Brain microvascular endothelial cell (primary cell): ENCODE measurements around the gene CNOT6.

Experiments
- DNase-seq: peaks from one replicate; pipeline ENCODE4 v3.0.0-alpha.2; 2020
- H3K27ac ChIP-seq: fragments of 250-450 bp; sonication (Bioruptor Pico); 2 replicates; pipeline ENCODE4 v1.5.1; 2020; ENCODE audit warnings: mild to moderate bottlenecking, moderate library complexity
- H3K27me3 ChIP-seq: fragments of 250-450 bp; sonication (Bioruptor Pico); replicated peaks from 2 replicates; pipeline ENCODE4 v1.5.1; 2020; ENCODE audit warnings: mild to moderate bottlenecking
- H3K36me3 ChIP-seq: fragments of 250-450 bp; sonication (Bioruptor Pico); replicated peaks from 2 replicates; pipeline ENCODE4 v1.5.1; 2020; ENCODE audit warnings: mild to moderate bottlenecking
- H3K4me3 ChIP-seq: 2 replicates; pipeline ENCODE4 v1.5.1; 2011; ENCODE audit warnings: low read depth, mild to moderate bottlenecking, control low read depth, low read length, moderate library complexity
- CTCF ChIP-seq: IDR thresholded peaks from 2 replicates; pipeline ENCODE4 v1.5.1; 2011; ENCODE audit warnings: low read depth, mild to moderate bottlenecking, moderate library complexity, low read length, control low read depth, inconsistent platforms; ENCODE audit errors: missing control alignments
- in situ Hi-C: cut with HindIII; loops from 2 replicates; pipeline ENCODE4 v1.10.0; 2017; ENCODE audit warnings: low sequenced_read_pairs, low pct_ligation_motif_present

The CNOT6 gene

DNA sequence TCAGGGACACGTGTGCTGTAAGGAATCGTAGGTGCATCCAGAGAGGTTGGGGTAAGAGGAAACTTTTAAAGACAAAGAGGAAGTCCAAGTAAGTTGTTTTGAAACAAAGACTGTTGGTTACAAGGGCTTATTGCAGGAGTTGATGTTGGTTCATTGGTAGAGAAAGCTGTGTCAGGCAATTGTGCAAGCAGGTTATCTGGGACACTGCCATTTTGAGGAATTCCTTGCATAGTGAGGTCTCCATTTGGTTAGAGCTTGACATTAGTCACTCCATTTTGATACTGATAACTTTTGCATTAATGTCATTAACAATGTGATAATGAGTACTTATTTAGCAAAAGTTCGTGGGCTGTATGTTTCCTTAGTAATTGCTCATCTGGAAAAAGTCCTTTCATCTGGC is 24.9 kb downstream of the CNOT6 start:
- Histone ChIP-seq H3K27ac (no peak overlapping the region), H3K27me3 (no peaks in the 10 kb centered on the region), H3K36me3 (no peaks in the 10 kb centered on the region), H3K4me3 (no peak overlapping the region)
- no peak for DNase-seq
- in situ Hi-C loops: no loop called here
- TF ChIP-seq CTCF: no peak

DNA sequence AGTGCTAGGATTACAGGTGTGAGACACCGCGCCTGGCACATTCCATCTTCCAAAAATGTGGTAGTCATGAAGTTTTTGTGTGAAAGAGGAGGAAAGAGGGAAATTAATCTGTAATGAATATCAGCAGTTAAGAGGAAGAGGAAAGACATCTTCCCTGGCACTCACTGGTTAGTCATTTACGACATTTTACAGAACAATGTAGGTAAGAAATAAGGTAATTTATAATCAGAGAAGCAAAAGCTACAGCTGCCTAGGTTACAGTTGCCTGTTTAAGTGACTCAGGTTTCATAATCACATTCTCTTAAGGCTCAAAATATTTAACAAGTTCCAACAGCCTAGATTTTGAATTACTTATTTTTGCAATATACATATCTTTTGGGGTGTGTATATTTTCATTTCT is 26.9 kb downstream of the CNOT6 start:
- no peaks in the 10 kb centered on the region for H3K36me3 ChIP-seq
- no peaks in the 10 kb centered on the region for H3K27me3 ChIP-seq
- no peak for DNase-seq
- in situ Hi-C loops: no loop called here
- H3K27ac ChIP-seq: no peak overlapping the region
- no peak overlapping the region for H3K4me3 ChIP-seq
- no peak for TF ChIP-seq CTCF

DNA sequence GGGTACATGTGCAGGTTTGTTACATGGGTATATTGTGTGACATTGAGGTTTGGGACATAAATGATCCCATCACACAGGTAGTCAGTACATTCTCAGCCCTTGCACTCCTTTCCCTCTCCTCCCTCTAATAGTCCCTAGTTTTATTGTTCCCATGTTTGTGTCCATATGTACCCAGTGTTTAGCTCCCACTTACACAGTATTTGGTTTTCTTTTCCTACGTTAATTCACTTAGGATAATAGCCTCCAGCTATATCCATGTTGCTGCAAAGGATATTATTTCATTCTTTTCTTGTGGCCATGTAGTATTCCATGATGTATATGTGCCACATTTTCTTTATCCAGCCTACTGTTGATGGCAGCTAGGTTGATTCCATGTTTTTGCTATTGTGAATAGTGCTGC is 27.4 kb downstream of the CNOT6 start:
- Histone ChIP-seq H3K36me3 (no peaks in the 10 kb centered on the region), H3K4me3 (no peak overlapping the region), H3K27ac (no peak overlapping the region), H3K27me3 (no peaks in the 10 kb centered on the region)
- TF ChIP-seq CTCF: no peak
- DNase-seq: no peak
- in situ Hi-C loops: no loop called here

DNA sequence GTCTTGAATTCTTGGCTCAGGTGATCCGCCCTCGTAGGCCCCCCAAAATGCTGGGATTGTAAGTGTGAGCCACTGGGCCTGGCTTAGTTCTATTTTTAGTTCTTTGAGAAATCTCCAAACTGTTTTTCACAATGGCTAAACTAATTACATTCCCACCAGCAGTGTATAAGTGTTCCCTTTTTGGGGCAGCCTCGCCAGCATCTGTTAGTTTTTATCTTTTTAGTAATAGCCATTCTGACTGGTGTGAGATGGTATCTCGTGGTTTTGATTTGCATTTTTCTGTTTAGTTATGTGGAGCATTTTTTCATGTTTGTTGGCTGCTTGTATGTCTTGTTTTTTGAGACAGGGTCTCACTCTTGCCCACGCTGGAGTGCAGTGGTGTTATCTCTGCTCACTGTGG is 28.2 kb downstream of the CNOT6 start:
- TF ChIP-seq CTCF: no peak
- in situ Hi-C loops: no loop called here
- Histone ChIP-seq H3K27me3 (no peaks in the 10 kb centered on the region), H3K4me3 (no peak overlapping the region), H3K27ac (no peak overlapping the region), H3K36me3 (no peaks in the 10 kb centered on the region)
- no peak for DNase-seq

DNA sequence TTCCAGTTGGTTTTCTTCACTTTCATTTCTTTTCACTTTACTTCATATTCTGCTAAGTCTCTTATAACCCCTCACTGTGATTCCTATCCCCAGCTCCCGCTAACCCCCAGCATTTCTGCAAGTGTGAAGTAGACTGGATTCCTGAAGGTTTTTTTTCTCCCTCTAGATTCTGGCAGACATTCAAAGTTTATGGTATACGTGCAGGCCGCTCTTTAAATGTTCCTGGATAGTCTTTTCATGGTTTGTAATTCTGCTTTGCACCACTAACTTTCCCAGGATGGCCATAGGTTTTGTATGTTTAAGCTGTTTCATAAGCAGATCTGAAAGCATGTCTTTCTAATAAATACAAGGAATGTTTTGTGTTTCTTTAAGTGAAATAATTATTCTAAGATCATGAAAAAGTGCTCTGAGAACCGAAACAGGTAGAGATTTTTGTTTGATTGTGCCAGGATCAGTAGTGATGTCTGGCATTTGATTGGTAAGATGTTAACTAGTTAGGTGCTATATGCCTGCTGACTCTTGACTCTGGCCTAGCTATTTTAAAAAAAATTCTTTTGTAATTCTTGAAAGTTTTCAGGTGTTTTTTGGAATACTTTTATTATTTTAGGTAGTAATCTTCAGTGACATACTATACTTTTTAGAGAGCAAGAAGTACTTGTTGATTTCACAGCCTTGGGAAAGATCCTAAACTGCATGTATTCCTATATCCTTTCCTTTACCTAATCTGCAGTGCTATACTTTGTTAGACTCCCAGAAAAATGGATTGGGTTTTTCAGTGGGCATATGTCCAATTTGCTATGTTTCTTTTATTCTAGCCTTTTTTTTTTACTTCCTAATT is 29.7 kb downstream of the CNOT6 start:
- no peak overlapping the region for H3K27ac ChIP-seq
- no peaks in the 10 kb centered on the region for H3K36me3 ChIP-seq
- in situ Hi-C loops: no loop called here
- no peak for DNase-seq
- no peaks in the 10 kb centered on the region for H3K27me3 ChIP-seq
- no peak for TF ChIP-seq CTCF
- no peak overlapping the region for H3K4me3 ChIP-seq

DNA sequence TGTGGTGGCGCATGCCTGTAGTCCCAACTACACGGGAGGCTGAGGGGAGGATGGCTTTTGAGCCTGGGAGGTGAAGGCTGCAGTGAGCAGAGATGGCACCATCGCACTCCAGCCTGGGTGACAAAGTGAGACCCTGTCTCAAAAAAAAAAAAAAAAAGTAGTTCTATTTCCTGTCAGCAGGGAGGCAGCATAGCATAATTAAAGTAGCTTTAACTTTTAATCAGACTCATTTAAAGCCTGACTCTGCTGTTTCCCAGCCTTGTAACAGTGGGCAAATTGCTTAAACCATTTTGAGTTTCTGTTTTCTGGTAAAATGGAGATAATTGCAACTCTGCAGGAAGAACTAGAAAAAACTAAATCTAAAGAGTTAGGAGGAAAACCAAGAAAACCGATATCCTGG is 31.2 kb downstream of the CNOT6 start:
- H3K27me3 ChIP-seq: no peaks in the 10 kb centered on the region
- in situ Hi-C loops: no loop called here
- peaks cover 5% of the 10 kb centered on the region for H3K36me3 ChIP-seq
- no peak overlapping the region for H3K4me3 ChIP-seq
- no peak for DNase-seq
- TF ChIP-seq CTCF: no peak
- no peak overlapping the region for H3K27ac ChIP-seq
